HG03039 (cell line): ENCODE data around the gene IL20RB.

Experiments used
- ATAC-seq: cut with Tn5 transposase; IDR thresholded peaks from one replicate; pipeline ENCODE4 v1.9.1; 2021; ENCODE audit warnings: mild to moderate bottlenecking, moderate library complexity; ENCODE audit not compliant: unreplicated experiment

IL20RB gene

DNA sequence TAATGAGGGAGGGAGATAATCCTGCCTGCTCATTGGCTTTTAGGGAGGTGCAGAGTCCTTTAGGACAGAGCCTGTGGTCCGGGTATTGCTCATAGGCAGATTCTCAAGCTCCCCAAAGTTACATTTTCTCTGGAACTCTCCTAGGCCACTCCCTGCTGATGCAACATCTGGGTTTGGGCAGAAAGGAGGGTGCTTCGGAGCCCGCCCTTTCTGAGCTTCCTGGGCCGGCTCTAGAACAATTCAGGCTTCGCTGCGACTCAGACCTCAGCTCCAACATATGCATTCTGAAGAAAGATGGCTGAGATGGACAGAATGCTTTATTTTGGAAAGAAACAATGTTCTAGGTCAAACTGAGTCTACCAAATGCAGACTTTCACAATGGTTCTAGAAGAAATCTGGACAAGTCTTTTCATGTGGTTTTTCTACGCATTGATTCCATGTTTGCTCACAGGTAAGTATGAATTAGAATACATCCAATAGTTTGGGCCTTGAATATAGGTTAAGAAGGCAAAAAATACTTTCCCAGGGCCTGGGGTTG is at the start of gene IL20RB:
IL20RB (plus strand) TSS at position 233 of the 538 bp plus-strand sequence; CDS start at position 364, 131 bp downstream.
- no peak for ATAC-seq

DNA sequence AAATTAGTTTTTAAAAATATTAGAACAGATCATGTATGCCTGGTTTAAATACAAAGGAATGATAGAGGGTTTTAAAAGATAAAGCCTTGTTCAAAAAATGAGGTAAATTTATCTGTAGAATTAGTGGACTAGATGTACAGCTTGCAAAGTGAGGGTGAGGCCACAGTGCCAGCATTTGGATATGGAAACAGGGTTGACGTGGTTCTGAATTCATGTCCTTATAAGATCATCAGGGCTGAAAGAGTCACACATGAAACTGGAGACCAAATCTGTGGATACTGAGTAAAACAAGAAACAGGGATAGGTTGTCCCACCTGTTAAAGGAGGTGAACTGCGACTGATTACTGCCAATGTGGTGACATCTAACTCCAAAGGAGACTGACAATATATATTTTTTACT is 49.5 kb upstream of the IL20RB start:
- ATAC-seq: no peak

DNA sequence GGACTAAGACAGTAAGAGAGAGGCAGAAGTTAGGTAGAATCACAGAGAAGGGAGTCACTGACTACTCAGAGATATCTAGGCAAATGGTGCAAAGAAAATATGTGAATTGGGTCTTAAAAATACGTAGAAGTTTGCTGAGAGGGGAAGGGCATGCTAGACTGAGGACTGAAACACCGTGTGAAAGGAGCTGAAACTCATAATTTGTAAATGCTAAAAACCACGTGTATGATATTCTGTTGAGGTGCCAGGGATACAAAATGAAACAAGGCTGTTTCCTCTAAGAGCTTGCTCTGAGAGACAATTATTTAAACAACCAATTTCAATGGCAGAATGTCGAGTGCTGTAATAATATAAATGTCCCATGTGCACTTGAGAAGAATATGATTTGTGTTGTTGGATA is 48.6 kb upstream of the IL20RB start:
- no peak for ATAC-seq

GRCh38 chr3:136910697-136911096 is 47.1 kb upstream of the IL20RB start:
- ATAC-seq: no peak

GRCh38 chr3:136913168-136913567 is 44.6 kb upstream of the IL20RB start:
- ATAC-seq: no peak

- ATAC-seq: no peak
These were observed 43.0 kb upstream of the IL20RB start for GRCh38 chr3:136914739-136915138.

GRCh38 chr3:136916223-136916622 is 41.6 kb upstream of the IL20RB start:
- no peak for ATAC-seq

DNA sequence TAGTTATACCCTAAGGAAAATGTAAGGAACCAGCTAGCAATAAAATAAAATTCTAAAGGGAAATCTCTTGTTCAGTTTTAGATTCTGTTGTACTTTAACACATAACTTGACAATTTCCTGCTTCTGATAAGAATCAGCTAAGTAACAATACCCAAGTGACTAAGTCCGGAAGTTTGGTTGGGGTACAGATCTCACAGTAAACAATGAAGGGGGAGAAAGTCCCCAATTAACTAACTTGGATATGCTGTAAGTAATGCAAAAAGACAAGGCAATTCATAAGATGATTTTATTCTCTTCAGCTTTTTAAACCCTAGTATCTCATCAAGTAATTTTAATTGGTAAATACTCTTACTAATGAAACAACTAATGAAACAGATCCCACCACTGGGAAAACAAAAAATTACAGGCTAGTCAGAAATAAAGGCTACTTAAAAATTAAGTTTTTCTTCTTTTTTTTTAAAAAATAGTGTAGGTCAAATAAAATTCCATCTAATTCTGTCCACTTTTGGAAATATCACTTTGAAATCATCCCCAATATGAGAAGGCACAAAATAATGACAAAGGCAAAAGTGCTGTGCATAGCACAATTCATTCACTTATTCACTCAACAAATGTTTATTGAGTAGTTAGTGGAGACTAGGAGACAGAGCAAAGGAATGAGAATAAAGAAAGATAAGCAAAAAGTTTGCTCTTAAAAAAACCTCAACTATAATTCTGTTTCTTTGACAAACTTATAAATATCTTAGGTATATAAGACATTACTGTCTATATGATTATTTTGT is 37.8 kb upstream of the IL20RB start:
- no peak for ATAC-seq

DNA sequence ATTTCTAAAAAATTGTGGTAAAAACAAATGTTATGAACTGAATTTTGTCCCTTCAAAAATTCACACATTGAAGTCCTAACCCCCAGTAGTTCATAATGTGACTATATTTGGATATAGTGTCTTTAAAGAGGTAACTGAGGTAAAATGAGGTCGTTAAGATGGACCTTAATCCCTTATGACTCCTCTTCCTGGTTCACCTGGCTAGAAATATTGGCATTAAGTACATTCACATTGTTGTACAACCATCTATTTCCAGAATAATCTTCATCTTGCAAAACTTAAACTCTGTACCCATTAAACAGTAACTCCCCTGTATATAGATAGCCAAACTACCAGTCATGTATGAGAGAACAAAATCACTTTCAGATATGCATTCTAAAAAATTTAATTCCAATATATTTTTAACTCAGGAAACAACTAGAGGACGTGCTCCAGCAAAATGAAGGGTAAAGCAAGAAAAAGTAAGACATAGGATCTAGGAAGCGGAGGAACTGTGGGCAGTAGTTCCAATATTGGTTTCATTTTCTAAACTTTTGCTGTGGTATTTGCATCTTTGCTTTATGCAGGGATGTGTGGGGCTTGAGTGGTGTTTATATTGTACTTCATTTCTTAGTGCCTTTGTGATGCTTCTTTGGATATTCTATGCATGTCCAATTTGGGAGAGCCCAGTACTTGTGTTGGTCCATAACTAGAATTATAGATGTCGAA is 36.7 kb upstream of the IL20RB start:
- no peak for ATAC-seq

- ATAC-seq: no peak
These were observed 32.2 kb upstream of the IL20RB start for GRCh38 chr3:136925425-136926190.

DNA sequence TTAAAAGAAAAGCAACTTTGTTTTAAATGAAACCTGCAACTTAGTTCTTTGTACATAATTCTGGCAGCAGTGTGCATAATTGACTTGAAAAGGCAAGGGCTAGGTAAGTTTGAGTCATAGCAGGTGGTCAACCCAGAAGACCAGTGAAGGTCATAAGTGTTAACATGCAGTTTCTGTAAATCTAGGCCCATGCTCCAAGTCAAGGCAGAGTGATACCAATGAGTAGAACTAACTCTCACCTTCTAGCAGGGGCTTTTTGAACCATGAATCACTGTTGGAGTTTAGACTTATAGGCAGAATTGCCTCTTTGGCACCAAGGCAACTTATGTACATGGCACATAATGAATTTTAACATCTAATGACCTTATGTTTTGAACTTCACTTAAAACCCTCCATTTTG is 29.5 kb upstream of the IL20RB start:
- ATAC-seq: no peak

- no peak for ATAC-seq
These were observed 27.7 kb upstream of the IL20RB start for GRCh38 chr3:136929977-136930670.

GRCh38 chr3:136931606-136932005 is 26.2 kb upstream of the IL20RB start:
- ATAC-seq: no peak

- peak; percentile 51 for ATAC-seq
These were observed 25.3 kb upstream of the IL20RB start for GRCh38 chr3:136932523-136932922.

- peak; percentile 29 for ATAC-seq
These were observed 24.6 kb upstream of the IL20RB start for GRCh38 chr3:136932978-136933772.

DNA sequence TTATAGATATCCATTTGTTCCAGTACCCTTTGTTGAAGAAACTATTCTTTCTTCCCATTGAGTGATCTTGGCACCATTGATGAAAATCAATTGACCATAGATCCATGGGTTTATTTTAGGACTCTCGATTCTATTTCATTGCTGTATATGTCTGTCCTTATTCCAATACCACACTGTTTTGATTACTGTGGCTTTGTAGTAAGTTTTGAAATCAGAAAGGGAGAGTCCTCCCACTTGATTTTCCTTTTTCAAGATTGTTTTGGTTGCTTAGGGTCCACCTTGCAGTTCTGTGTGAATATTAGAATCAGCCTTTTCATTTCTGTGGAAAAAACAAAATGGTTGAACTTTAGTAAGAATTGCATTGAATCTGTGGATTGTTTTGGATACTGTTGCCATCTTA is 20.6 kb upstream of the IL20RB start:
- no peak for ATAC-seq

- no peak for ATAC-seq
These were observed 19.9 kb upstream of the IL20RB start for GRCh38 chr3:136937851-136938250.

DNA sequence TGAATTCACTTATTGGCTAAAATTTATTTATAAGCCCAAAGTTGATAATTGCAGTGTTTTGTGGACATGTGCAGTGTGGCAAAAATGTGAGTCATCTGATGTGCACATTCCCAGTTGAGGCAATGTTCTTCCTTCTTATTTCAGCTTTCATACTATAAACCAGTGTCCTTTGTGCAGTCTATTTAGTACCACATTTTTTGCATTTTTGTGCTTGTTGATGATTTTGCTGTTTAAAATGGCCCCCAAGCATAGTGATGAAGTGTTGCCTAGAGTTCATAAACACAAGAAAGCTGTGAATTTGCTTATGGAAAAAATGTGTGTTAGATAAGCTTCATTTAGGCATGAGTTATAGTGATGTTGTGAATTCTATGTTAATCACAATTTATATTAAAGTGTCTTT is 19.4 kb upstream of the IL20RB start:
- no peak for ATAC-seq

DNA sequence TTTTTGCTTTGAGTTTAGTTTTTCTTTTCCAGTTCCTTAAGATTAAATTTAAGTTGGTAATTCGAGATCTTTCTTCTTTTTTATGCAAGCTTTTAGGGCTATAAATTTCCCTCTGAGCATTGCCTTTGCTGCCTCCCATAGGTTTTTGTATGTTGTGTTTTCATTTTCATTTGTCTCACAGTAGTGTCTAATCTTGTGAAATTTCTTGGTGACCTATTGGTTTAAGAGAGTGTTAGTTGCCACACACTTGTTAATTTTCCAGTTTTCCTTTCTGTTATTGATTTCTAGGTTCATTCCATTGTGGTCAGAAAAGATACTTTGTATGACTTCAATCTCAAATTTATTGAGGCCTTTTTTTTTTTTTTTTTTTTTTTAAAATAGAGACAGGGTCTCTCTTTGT is 18.3 kb upstream of the IL20RB start:
- ATAC-seq: no peak

DNA sequence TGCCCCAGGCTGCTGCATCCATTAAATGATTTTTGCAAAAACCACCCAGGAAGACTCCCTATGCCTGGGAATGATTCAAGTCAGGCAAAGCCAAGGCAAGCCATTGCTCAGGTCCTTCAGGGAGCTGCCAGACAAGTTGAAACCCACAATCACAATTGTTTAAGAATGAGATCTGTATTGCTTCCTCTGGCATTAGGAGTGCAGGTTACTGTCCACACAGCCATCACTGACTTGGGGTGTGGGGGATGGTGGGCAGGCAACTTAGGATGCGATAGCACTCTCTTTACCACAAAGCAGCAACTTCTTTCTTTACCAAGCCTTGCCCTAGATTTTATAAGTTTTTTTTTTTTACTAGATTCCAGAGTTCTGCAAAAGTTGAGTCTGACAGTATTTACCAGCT is 15.0 kb upstream of the IL20RB start:
- no peak for ATAC-seq
